Measurements from ENCODE around the gene DOCK4. TPM values are rescaled to one million over a fixed set of nuclear protein-coding genes. Genes with fewer than 3 reads are reported as not detected.
A peak's percentile ranks its signal among the peaks of the same experiment; 100 is the strongest.

The DOCK4 gene
- total RNA-seq, 1 experiment from 2014 or later: 31.4 TPM

- ChIA-PET POLR2A (no interaction called here), CTCF (interaction anchor here (0.7 to 8.0 kb wide), 4 partner anchors 38 to 555 kb away, joined by 3 to 286 read pairs (median 4); no protein-coding TSS in a partner anchor)
- no peak overlapping the region for H3K4me3 Mint-ChIP-seq (ENCODE audit: unreplicated experiment)
- no peak for DNase-seq (ENCODE audit: unreplicated experiment)
- H3K9me3 Mint-ChIP-seq (ENCODE audit: unreplicated experiment): no peaks in the 10 kb centered on the region
- peaks cover 9% of the 10 kb centered on the region for H3K4me1 Mint-ChIP-seq (ENCODE audit: insufficient read depth, unreplicated experiment)
- TF ChIP-seq CTCF (IDR thresholded peaks at IDR 0.05; ENCODE audit: unreplicated experiment): no peak
- H3K27ac Mint-ChIP-seq (ENCODE audit: low read depth, unreplicated experiment): no peak overlapping the region
- peaks cover 8% of the 10 kb centered on the region for H3K36me3 Mint-ChIP-seq (ENCODE audit: insufficient read depth, unreplicated experiment)
- H3K27me3 Mint-ChIP-seq (ENCODE audit: insufficient read depth, unreplicated experiment): no peaks in the 10 kb centered on the region
- no TSS peak for BruUV-seq (replicated peaks)
- intact Hi-C loops (cut with micrococcal nuclease): no loop called here
These were observed 347.9 kb downstream of the DOCK4 start for GRCh38 chr7:111858331-111858730.

DNA sequence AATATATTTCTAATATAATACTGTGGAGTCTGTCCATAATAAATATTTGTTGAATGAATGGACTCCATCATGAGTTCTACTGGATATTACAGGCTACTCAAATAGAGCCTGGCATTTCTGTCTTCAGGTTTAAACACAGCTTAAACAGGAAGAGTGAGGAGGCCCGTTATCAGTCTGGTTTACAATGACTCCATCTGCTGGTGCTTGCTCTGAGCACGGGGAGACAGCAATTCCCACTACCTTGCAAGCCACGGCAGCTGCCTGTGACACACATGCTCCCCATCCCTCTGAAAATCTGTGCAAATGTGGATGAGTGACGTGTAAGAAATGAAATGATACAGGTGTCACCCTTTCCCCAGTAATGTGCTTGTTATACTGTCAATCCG, 350.4 kb downstream of the DOCK4 start:
- H3K36me3 Mint-ChIP-seq (ENCODE audit: insufficient read depth, unreplicated experiment): peaks cover 2% of the 10 kb centered on the region
- ChIA-PET CTCF (interaction anchor here (0.6 to 8.0 kb wide), 56 partner anchors 9 to 859 kb away, joined by 3 to 286 read pairs (median 5); partner anchors contain the start of gene IFRD1), POLR2A (interaction anchor here (1.0 to 1.1 kb wide), 3 partner anchors 66 to 102 kb away, joined by 3 to 5 read pairs (median 4); no protein-coding TSS in a partner anchor)
- no TSS peak for BruUV-seq (replicated peaks)
- intact Hi-C loops (cut with micrococcal nuclease): loop anchor here (1.0 to 2.0 kb wide), 3 partner anchors 93 to 555 kb away; no protein-coding TSS in a partner anchor
- no peak overlapping the region for H3K27ac Mint-ChIP-seq (ENCODE audit: low read depth, unreplicated experiment)
- no peaks in the 10 kb centered on the region for H3K9me3 Mint-ChIP-seq (ENCODE audit: unreplicated experiment)
- H3K27me3 Mint-ChIP-seq (ENCODE audit: insufficient read depth, unreplicated experiment): no peaks in the 10 kb centered on the region
- no peak for DNase-seq (ENCODE audit: unreplicated experiment)
- peaks cover 9% of the 10 kb centered on the region for H3K4me1 Mint-ChIP-seq (ENCODE audit: insufficient read depth, unreplicated experiment)
- no peak overlapping the region for H3K4me3 Mint-ChIP-seq (ENCODE audit: unreplicated experiment)
- TF ChIP-seq CTCF (IDR thresholded peaks at IDR 0.05; ENCODE audit: unreplicated experiment): no peak

GRCh38 chr7:111855161-111855841, 350.9 kb downstream of the DOCK4 start:
- H3K4me3 Mint-ChIP-seq (ENCODE audit: unreplicated experiment): no peak overlapping the region
- CTCF ChIA-PET: interaction anchor here (0.6 to 8.0 kb wide), 70 partner anchors 9 to 859 kb away, joined by 3 to 286 read pairs (median 4); partner anchors contain the start of gene IFRD1
- H3K27me3 Mint-ChIP-seq (ENCODE audit: insufficient read depth, unreplicated experiment): no peaks in the 10 kb centered on the region
- peak; percentile 68 for DNase-seq (ENCODE audit: unreplicated experiment)
- H3K9me3 Mint-ChIP-seq (ENCODE audit: unreplicated experiment): no peaks in the 10 kb centered on the region
- POLR2A ChIA-PET: interaction anchor here (0.6 to 1.7 kb wide), 8 partner anchors 28 to 1294 kb away, joined by 3 to 6 read pairs (median 4); no protein-coding TSS in a partner anchor
- no TSS peak for BruUV-seq (replicated peaks)
- H3K27ac Mint-ChIP-seq (ENCODE audit: low read depth, unreplicated experiment): no peak overlapping the region
- H3K4me1 Mint-ChIP-seq (ENCODE audit: insufficient read depth, unreplicated experiment): peaks cover 9% of the 10 kb centered on the region
- H3K36me3 Mint-ChIP-seq (ENCODE audit: insufficient read depth, unreplicated experiment): no peaks in the 10 kb centered on the region
- peak; percentile 43 for TF ChIP-seq CTCF (IDR thresholded peaks at IDR 0.05; ENCODE audit: unreplicated experiment)
- intact Hi-C loops (cut with micrococcal nuclease): loop anchor here (1.0 to 2.0 kb wide), 3 partner anchors 92 to 556 kb away; no protein-coding TSS in a partner anchor

GRCh38 chr7:111853201-111853990, 352.8 kb downstream of the DOCK4 start:
- Mint-ChIP-seq H3K4me3 (ENCODE audit: unreplicated experiment) (no peak overlapping the region), H3K27ac (ENCODE audit: low read depth, unreplicated experiment) (no peak overlapping the region), H3K9me3 (ENCODE audit: unreplicated experiment) (no peaks in the 10 kb centered on the region), H3K27me3 (ENCODE audit: insufficient read depth, unreplicated experiment) (no peaks in the 10 kb centered on the region), H3K36me3 (ENCODE audit: insufficient read depth, unreplicated experiment) (peaks cover 7% of the 10 kb centered on the region), H3K4me1 (ENCODE audit: insufficient read depth, unreplicated experiment) (peaks cover 9% of the 10 kb centered on the region)
- DNase-seq (ENCODE audit: unreplicated experiment): peak; percentile 24
- BruUV-seq (replicated peaks): no TSS peak
- no peak for TF ChIP-seq CTCF (IDR thresholded peaks at IDR 0.05; ENCODE audit: unreplicated experiment)
- POLR2A ChIA-PET: interaction anchor here (0.8 to 1.7 kb wide), 2 partner anchors 10 to 112 kb away, joined by 3 to 6 read pairs; no protein-coding TSS in a partner anchor
- intact Hi-C loops (cut with micrococcal nuclease): no loop called here
- CTCF ChIA-PET: interaction anchor here (0.6 to 8.0 kb wide), 28 partner anchors 9 to 1043 kb away, joined by 3 to 286 read pairs (median 8); partner anchors contain the start of gene IFRD1

Data from MCF 10A (cell line).